Mucosa of stomach (tissue), 1 donor: ENCODE data around the gene EIF4G3.

Experiments
- H3K27me3 ChIP-seq: one replicate; pipeline ENCODE4 v1.7.0; 2013; ENCODE audit warnings: mild to moderate bottlenecking, low read length; ENCODE audit not compliant: control insufficient read depth, insufficient read depth
- H3K36me3 ChIP-seq: one replicate; pipeline ENCODE4 v1.7.0; 2013; ENCODE audit warnings: low read length; ENCODE audit not compliant: control insufficient read depth, insufficient read depth
- H3K4me1 ChIP-seq: one replicate; pipeline ENCODE4 v1.7.0; 2013; ENCODE audit warnings: mild to moderate bottlenecking, low read length; ENCODE audit not compliant: control insufficient read depth, insufficient read depth
- H3K4me3 ChIP-seq: one replicate; pipeline ENCODE4 v1.7.0; 2013; ENCODE audit warnings: low read length
- H3K9ac ChIP-seq: one replicate; pipeline ENCODE4 v1.7.0; 2013; ENCODE audit warnings: mild to moderate bottlenecking, low read length, moderate library complexity
- H3K9me3 ChIP-seq: one replicate; pipeline ENCODE4 v1.7.0; 2013; ENCODE audit warnings: mild to moderate bottlenecking, low read length, moderate library complexity; ENCODE audit not compliant: control insufficient read depth
- donor health status: Pancreatic carcinoma.

The EIF4G3 gene

GRCh38 chr1:21050031-21050430 lies 126.7 kb downstream of the EIF4G3 start:
- Histone ChIP-seq H3K4me1 (peaks cover 20% of the 10 kb centered on the region), H3K9me3 (no peaks in the 10 kb centered on the region), H3K27me3 (no peaks in the 10 kb centered on the region), H3K4me3 (no peak overlapping the region), H3K9ac (no peak overlapping the region), H3K36me3 (no peaks in the 10 kb centered on the region)

- Histone ChIP-seq H3K9me3 (no peaks in the 10 kb centered on the region), H3K27me3 (no peaks in the 10 kb centered on the region), H3K4me3 (no peak overlapping the region), H3K4me1 (peaks cover 20% of the 10 kb centered on the region), H3K9ac (no peak overlapping the region), H3K36me3 (no peaks in the 10 kb centered on the region)
Measured at GRCh38 chr1:21048462-21048861, 128.2 kb downstream of the EIF4G3 start.

GRCh38 chr1:21046132-21046531 lies 130.6 kb downstream of the EIF4G3 start:
- Histone ChIP-seq H3K27me3 (no peaks in the 10 kb centered on the region), H3K9me3 (no peaks in the 10 kb centered on the region), H3K9ac (no peak overlapping the region), H3K36me3 (no peaks in the 10 kb centered on the region), H3K4me3 (no peak overlapping the region), H3K4me1 (peaks cover 20% of the 10 kb centered on the region)

GRCh38 chr1:21045351-21045750 lies 131.3 kb downstream of the EIF4G3 start:
- no peak overlapping the region for H3K4me3 ChIP-seq
- H3K36me3 ChIP-seq = no peaks in the 10 kb centered on the region
- peaks cover 20% of the 10 kb centered on the region for H3K4me1 ChIP-seq
- H3K27me3 ChIP-seq = no peaks in the 10 kb centered on the region
- no peak overlapping the region for H3K9ac ChIP-seq
- H3K9me3 ChIP-seq = no peaks in the 10 kb centered on the region

GRCh38 chr1:21042929-21043605 lies 133.6 kb downstream of the EIF4G3 start:
- Histone ChIP-seq H3K9me3 (no peaks in the 10 kb centered on the region), H3K4me1 (peaks cover 5% of the 10 kb centered on the region), H3K9ac (no peak overlapping the region), H3K36me3 (no peaks in the 10 kb centered on the region), H3K4me3 (no peak overlapping the region), H3K27me3 (no peaks in the 10 kb centered on the region)

- no peaks in the 10 kb centered on the region for H3K27me3 ChIP-seq
- no peak overlapping the region for H3K4me3 ChIP-seq
Measured at GRCh38 chr1:21041541-21041940, 135.2 kb downstream of the EIF4G3 start.

GRCh38 chr1:21037091-21037490 lies 139.6 kb downstream of the EIF4G3 start:
- Histone ChIP-seq H3K9me3 (no peaks in the 10 kb centered on the region), H3K27me3 (no peaks in the 10 kb centered on the region), H3K4me3 (no peak overlapping the region), H3K36me3 (no peaks in the 10 kb centered on the region), H3K9ac (no peak overlapping the region), H3K4me1 (peaks cover 5% of the 10 kb centered on the region)

More at GRCh38 chr1:21041541-21041940, 135.2 kb downstream of the EIF4G3 start:
- Histone ChIP-seq H3K9me3 (no peaks in the 10 kb centered on the region), H3K36me3 (no peaks in the 10 kb centered on the region), H3K9ac (no peak overlapping the region), H3K4me1 (no peaks in the 10 kb centered on the region)

GRCh38 chr1:21035794-21036193 lies 140.9 kb downstream of the EIF4G3 start:
- Histone ChIP-seq H3K4me3 (no peak overlapping the region), H3K36me3 (no peaks in the 10 kb centered on the region), H3K9ac (no peak overlapping the region), H3K9me3 (no peaks in the 10 kb centered on the region), H3K27me3 (no peaks in the 10 kb centered on the region), H3K4me1 (peaks cover 5% of the 10 kb centered on the region)

- Histone ChIP-seq H3K4me3 (no peak overlapping the region), H3K4me1 (peaks cover 5% of the 10 kb centered on the region)
Measured at GRCh38 chr1:21034725-21035628, 141.7 kb downstream of the EIF4G3 start.

GRCh38 chr1:21032741-21033140 lies 144.0 kb downstream of the EIF4G3 start:
- H3K4me1 ChIP-seq = peaks cover 5% of the 10 kb centered on the region
- H3K27me3 ChIP-seq = no peaks in the 10 kb centered on the region

More at GRCh38 chr1:21034725-21035628, 141.7 kb downstream of the EIF4G3 start:
- Histone ChIP-seq H3K9me3 (no peaks in the 10 kb centered on the region), H3K36me3 (no peaks in the 10 kb centered on the region), H3K9ac (no peak overlapping the region), H3K27me3 (no peaks in the 10 kb centered on the region)

GRCh38 chr1:21030181-21030580 lies 146.5 kb downstream of the EIF4G3 start:
- H3K36me3 ChIP-seq = no peaks in the 10 kb centered on the region
- no peak overlapping the region for H3K4me3 ChIP-seq
- H3K9me3 ChIP-seq = no peaks in the 10 kb centered on the region
- H3K9ac ChIP-seq = no peak overlapping the region
- no peaks in the 10 kb centered on the region for H3K27me3 ChIP-seq
- peaks cover under 1% of the 10 kb centered on the region for H3K4me1 ChIP-seq

More at GRCh38 chr1:21032741-21033140, 144.0 kb downstream of the EIF4G3 start:
- Histone ChIP-seq H3K4me3 (no peak overlapping the region), H3K36me3 (no peaks in the 10 kb centered on the region), H3K9ac (no peak overlapping the region), H3K9me3 (no peaks in the 10 kb centered on the region)

GRCh38 chr1:21028520-21029145 lies 148.1 kb downstream of the EIF4G3 start:
- Histone ChIP-seq H3K9me3 (no peaks in the 10 kb centered on the region), H3K4me1 (no peaks in the 10 kb centered on the region), H3K36me3 (no peaks in the 10 kb centered on the region), H3K4me3 (no peak overlapping the region), H3K27me3 (no peaks in the 10 kb centered on the region), H3K9ac (no peak overlapping the region)
